Stimulated activated CD8-positive, alpha-beta memory T cell treated with anti-CD3 and anti-CD28 coated beads, Interleukin-7, amount 100 ng/mL, for 24 hours (primary cell): Measurements from ENCODE around the gene USP28.

Experiments used
- DNase-seq: peaks from one replicate; pipeline ENCODE4 v3.0.0-alpha.2; 2020; ENCODE audit warnings: low read depth

USP28 gene

DNA sequence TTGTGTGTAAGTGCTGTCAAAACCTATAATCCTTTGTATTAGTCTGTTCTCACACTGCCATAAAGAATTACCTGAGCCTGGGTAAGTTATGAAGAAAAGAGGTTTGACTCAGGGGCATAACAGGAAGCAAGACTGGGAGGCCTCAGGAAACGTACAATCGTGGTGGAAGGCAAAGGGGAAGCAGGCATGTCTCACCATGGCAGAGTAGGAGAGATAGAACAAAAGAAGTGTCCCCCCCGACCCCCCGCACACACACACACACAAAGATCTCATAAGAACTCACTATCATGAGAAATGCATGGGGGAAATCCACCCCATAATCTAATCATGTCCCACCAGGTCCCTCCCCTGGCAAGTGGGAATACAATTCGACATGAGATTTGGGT, 2.3 kb upstream of the USP28 start:
- DNase-seq: no peak

DNA sequence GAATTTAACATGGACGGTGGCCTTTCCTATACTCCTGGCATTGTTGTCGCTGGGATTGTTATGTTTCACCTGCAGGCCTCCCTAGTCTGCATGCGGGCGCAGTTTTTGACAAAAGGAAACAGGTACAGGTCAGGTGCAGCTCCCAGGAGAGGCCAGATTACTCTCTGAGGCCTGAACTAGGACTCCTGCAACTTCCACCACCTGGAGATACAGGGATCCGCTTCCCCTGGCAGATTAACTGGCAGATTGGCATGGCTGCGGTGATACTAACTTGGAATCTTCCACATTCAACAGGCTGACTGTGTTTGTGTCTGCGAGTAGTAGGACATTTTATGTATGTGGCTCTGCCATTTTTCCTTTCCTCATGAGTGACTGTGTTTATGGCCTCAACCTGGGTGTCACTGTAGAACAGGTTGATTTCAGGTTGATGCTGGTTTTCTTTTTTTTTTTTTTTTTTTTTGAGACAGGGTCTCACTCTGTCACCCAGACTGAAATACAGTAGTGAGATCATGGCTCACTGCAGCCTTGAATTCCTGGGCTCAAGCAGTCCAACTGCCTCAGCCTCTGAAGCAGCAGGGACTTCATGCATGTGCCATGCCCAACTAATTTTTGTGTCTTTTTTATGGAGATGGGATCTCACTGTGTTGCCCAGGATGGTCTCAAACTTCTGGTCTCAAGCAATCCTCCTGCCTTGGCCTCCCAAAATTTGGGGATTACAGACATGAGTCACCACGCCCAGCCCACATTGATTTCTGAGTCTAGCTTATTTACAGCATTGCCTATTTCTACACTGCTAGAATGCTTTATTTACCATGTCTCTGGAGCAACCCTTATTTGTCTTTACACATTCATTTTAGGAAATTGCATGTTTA, 1.7 kb upstream of the USP28 start:
- DNase-seq: no peak

DNA sequence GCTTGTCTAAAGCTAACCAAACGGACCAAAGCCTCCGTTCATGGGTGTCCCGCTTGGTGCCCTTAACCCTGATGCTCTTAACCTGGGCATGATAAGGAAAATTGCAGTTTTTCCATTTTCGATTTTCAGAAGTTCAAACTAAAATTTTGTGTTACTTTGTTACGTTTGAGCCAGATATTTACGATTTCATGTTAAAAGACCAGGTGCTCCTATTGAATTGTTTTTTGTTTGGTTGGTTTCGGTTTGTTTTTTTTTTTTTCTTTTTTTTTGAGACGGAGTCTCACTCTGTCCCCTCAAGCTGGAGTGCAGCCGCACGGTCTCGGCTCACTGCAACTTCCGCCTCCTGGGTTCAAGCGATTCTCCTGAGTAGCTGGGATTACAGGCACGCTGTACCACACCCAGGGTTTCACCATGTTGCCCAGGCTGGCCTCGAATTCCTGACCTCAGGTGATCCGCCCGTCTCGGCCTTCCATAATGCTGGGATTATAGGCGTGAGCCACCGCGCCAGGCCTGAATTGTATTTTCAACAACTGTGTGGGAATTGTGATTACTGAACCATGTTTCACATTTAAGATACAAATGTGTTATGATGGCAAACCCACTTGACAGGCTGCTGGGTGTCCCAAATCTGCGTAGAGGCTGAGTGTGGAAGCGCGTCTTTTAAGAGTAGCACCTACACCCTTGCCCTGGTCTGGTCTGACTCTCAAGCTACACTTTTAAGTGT, 864 bp upstream of the USP28 start:
- DNase-seq: no peak

DNA sequence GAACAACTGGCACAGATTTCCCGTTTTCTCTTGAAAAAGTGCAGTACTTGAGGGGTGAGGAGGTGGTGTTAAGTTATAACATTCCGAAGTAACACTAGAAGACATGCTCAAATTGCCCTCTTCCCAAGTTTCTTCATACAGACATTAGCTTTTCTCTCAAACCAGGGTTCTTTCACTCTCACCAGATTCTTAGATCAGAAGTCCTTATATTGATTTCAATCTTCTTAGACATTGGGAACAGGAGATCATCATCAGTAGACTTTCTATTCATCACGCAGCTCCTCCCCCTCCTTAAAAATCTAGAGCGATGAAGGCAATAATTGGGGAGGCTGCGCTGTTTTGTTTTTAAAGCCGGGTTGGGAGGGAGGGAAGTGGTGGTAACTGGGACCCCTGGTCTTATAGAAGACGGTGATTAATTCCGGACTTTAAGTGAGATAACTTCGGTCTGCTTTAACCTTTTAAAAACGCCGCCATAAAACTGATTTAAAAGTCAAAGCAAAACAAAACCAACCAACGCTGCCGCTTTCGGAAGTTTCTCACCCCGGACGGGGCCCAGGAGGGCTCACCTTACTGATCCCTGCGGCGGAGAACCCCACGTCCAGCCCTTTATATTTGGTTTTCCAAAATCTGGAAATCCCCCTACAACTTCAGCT, 665 bp downstream of the USP28 start:
- DNase-seq: no peak

DNA sequence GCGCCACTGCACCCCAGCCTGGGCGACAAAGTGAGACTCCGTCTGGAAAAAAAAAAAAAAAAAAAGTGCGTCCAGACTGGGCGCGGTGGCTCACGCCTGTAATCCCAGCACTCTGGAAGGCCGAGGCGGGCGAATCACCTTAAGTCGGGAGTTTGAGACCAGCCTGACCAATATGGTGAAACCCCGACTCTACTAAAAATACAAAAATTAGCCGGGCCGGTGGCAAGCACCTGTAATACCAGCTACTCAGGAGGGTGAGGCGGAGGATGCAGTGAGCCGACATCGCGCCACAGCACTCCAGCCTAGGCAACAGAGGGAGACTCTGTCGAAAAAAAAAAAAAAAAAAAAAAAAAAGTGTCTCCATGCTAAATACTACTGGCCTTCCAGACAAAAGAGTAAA, 1.3 kb downstream of the USP28 start:
- DNase-seq: no peak

DNA sequence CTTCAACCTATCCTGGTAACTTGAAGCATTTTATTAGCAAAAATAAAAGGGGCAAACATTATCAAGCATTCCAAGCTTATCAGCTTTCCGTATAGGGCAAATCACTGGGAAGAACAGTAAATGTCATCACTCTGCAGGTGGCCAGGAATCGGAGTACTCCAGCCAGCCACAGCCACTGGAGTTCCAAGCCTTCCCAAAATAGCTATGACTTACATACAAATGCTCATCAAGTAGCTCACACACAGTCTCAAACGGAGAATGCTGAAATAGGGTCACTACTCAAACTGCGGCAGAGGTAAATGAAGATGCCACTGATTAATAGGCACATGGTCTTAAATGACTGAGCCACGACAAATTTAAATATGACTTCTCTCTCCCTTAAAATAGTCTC, 2.1 kb downstream of the USP28 start:
- DNase-seq: no peak

DNA sequence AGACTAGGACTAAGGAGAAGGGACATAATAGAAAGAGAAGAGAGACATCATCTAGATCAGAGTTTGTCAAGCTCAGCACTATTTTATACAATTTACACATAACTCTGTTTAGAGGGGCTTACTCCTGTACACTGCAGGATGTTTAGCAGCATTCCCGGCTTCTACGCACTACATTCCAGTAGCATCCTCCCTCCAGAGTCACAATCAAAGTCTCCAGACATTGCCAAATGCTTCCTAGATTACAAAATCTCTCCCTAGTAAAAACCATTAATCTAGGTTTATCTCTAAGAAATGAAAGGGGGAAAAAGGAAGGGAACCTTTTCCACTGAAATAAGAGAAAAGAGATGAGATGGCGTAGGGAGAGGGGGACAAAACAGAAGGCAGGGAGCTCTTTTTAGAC, 4.0 kb downstream of the USP28 start:
- no peak for DNase-seq

DNA sequence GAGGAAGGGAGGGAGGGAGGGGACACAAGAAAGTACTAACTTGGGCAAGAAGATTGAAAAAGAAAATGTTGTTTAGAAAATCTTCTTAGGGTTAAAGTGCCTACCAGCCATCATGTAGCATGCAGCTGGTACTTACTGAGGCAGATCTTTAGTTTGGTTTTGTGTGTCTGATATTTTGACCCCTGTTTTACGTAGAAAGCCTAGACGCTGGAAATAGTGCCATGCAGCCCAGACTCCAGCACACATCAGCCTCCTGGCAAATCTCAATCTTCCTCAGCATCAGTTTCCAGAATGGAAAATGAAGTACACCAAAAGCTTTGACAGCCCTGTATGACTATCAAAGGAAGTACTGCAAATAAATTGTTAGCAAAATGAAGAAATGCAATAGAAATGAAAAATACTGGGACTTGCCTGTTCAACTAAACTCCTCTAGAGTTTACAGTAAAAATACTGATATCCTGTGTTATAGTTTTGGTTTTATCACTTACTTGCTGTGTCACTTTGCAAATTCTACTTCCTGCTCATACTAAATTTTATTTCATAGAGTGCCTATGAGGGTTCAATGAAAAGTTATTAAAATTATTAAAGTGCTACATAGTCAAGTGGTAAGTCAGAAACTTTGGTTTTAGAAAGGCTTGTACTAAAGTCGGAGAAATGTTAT, 7.4 kb downstream of the USP28 start:
- no peak for DNase-seq

DNA sequence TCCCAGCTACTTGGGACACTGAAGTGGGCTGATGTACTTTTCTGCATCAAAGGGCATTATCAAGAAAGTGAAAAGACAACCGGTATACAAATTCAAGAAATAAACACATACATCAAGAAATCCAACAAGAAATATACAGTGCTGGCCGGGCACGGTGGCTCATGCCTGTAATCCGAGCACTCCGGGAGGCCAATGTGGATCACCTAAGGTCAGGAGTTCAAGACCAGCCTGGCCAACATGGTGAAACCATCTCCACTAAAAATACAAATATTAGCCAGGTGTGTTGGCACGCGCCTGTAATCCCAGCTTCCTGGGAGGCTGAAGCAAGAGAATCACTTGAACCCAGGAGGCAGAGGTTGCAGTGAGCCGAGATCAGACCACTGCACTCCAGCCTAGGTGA, 9.5 kb downstream of the USP28 start:
- no peak for DNase-seq

DNA sequence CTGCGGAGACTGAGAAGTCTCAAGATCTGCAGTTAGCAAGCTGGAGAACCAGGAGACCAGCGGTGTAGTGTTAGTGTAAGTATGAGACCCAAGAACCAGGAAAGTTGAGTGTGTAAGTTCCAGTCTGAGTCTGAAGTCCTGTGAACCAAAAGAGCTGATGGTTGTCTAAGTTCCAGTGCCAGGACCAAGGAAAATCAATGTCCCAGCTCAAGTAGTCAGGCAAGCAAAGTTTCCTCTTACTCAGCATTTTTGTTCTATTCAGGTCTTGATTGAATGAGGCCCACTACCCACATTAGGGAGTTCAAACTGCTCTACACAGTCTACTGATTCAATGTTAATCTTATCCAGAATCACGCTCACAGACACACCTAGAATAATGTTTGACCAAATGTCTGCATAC, 11.0 kb downstream of the USP28 start:
- DNase-seq: no peak

DNA sequence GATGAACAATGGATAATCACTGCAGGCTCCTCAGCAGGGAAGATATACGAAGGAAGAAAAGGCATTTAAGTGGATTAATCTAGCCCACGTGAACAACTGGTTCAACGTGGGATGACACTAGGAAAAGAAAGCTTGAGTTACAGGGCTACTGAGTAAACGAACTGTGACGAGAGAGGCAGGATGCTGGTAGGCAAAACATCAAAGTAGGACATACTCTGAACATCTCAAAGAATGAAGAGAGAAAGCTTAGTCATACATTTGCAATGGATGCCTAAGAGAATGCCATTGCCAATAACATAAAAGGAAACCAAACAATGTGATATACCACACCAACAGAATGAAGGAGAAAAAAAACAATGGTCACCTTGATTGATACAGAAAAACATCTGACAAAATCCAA, 12.9 kb downstream of the USP28 start:
- no peak for DNase-seq

DNA sequence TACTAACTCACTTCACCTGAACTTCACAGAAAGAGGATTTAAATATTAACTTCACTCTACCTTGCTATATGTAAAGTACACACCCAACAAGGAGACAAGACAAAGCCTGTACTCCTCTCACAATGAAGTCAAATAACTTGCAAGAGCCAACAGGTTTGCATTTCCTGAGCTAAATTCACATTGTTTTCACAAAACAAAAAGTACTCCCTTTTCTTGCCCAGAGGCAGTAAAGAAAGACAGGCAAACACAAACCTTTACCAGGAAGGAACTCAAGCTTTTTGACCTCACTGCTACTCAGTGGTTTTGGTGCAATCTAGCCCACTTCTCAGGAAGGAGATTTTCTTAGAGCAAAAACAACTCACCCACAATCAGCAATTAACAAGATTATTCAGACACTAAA, 15.7 kb downstream of the USP28 start:
- DNase-seq: no peak

DNA sequence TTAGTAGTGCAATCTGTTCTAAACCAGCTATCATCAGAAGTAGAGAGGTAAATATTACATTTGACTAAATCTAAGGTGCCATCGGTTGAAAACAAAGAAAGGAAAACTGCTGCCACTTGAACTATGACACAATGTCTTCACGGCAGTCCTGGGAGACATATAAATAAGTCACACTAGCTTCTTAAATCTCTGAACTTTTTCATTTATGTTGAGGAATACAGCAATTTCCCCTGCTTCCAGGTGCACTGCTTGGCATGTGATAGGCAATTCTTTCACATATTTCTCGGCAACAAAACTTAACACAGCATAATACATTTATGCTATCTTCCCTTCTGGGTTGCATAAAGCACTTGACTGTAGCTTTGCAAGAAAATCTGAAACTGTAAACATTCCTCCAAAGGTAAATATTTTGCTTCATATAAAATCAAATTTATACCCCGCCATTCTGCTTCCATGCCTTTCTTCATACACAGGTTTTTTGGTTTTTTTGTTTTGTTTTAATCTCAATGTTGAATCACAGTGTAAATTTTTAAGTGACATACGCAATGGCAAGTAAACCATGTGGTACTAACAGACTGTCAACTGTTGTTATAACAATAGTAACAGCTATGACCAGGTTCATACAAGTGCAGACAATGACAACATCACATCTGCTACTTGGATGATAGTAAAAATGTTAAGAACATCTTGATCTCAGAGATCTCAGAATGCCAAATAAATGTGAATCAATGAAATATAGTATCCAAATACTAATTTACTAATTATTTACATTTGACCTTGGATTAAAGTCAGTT, 18.2 kb downstream of the USP28 start:
- DNase-seq: no peak

DNA sequence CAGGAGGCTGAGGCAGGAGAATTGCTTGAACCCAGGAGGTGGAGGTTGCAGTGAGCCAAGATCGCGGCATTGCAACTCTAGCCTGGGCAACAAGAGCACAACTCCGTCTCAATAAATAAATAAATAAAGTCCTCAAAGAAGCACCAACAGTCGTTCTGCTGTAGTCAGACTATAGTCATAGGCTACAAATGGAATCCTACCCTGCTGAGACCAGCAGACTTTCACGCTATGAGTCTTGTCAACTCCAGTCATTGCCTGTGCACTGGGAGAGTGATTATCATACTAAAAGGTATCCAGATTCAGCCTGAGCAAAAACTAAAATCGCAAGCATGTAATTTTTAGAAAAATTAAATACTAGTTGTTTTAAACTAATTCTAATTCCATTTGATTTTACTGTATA, 19.6 kb downstream of the USP28 start:
- no peak for DNase-seq

DNA sequence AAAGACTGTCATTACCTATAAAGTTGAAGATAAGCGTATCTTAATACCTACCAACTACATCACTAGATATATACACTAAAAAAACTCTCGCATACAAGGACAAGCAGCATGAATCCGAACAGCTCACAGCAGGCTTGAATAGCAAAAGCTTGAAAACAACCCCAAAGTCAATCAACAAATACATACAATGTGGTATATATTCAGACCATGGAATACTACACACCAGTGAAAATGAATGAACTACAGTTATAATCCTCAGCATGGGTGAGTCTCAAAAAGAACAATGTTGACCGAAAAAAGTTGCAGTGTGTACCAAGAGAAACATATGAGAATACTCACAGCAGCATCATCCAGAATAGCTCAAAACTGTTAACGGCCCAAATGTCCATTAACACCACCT, 25.2 kb downstream of the USP28 start:
- no peak for DNase-seq

DNA sequence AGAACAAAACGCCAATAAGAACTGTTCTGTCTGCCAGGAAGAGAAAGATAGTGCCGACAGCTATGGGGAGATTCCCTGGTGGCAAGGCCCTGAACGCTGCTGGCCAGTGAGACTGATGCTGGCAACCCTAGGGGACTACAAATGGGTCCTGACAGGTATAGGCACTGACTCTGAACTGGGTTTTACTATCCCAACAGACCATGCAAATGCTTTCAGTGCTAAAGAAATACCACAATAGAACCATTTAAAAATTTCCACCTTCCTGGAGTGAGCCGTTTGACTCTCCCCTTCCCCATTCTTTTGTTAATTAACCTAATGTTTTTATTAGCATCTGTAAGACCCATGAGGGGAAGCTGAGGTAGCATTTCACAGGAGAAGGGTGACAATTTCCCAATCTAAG, 25.7 kb downstream of the USP28 start:
- DNase-seq: no peak

DNA sequence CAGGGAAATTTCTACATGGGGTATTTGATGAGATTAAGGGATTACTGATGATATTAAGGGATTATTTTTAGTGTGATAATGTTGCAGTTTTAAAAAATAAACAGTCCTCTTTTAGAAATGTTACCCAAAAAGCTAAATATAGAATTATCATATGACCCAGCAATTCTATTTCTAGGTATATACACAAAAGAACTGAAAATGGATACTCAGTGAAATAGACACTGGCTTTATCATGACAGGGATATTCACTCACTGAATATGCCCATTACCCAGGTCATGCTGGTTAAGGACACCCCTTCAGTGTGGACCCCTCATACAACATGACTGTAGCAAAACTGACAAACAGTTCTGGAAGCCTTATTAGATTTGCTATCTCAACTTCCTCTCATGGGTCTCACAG, 27.8 kb downstream of the USP28 start:
- DNase-seq: no peak

DNA sequence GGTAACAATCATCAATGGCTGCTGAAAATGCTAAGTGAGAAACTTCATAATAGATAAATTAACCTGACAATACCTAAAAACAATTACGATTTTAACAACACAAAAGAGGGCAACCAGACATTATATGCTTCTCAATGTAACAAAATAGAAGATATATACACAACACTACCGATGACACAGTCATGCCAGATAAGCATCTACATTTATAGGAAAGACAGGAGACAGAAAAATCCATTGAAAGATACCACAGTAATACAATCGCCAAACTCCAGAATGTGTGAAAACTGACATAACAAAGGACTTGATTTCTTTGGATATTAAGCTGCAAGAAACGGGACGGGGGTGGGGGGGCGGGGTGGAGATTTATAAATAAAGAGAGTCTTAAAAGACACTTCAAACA, 28.3 kb downstream of the USP28 start:
- no peak for DNase-seq

DNA sequence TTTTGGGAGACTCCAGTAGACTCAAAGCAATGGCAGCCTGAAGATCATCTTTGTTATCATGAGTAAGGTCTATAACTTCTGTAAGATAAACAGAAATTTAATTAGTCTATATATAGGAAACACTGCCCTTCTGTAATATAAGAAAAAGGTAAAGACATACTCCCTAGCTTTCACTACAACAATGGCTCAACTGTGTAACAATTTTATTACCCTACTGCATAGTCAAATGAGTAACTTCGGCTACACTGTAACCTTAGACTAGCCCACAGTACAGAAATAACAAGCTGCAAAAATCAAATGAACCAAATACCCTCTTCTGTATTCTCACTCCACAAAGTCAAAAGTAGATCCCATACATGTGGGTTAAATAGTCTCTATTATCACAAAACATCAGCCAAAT, 33.7 kb downstream of the USP28 start:
- DNase-seq: no peak

DNA sequence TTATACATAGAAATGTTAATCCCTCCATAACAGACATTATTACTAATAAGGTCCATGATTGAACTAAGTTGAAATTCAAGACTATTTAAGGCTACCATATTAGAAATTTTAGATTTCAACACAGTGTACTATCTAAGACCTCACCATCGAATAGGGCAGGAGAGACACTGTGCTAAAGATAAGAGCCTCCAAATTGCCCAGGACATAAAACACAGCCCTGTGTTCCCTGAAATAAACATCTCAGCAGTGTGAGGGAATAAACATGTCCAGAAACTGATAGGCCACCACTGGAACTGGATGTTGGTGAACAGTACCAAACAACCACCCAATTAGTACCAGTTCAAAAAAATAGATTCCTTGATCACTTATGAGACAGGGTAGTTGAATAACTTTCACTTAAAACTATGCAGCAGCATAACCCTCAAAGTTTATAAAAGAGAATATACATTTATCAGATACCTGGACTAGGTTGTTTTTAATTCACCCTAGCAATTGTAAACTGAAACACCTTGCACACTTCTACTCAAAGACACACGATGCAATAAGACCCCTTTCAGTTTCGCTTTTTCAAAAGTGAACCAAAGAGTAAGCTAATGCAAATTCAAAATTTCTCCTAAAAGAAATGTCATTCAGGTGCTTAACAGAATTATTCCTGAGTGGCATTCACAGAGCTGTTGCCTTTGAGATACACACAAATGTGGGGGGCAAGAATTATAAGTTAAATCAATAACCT, 34.3 kb downstream of the USP28 start:
- DNase-seq: no peak

DNA sequence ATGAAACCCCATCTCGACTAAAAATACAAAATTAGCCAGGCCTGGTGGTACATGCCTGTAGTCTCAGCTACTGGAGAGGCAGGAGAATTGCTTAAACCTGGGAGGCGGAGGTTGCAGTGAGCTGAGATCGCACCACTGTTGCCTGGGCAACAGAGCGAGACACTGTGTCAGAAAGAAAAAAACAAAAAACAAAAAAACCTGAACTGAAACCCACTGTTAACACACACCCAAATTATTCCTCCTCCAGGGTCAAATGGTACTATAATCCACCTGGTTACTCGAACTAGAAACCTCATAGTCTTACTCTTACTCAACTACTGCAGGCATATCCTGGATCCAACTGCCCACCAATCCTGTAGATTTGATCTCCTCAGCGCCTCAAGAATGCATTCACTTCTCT, 35.5 kb downstream of the USP28 start:
- DNase-seq: no peak
